Hindlimb muscle (tissue), 1 donor: ENCODE data around the gene FGG. TPM values are rescaled to one million over a fixed set of nuclear protein-coding genes. Genes with fewer than 3 reads are reported as not detected.

Experiments used
- DNase-seq: peaks from one replicate; pipeline ENCODE4 v3.0.0-alpha.2; 2013
- polyA plus RNA-seq: library from polyadenylated mRNA; unstranded; fragments of 120-200 nt; gene quantifications from one replicate; pipeline ENCODE4 v1.2.1, GENCODE V29; 2013; ENCODE audit not compliant: insufficient read length

The FGG gene
- polyA plus RNA-seq, 1 donor: not detected

DNA sequence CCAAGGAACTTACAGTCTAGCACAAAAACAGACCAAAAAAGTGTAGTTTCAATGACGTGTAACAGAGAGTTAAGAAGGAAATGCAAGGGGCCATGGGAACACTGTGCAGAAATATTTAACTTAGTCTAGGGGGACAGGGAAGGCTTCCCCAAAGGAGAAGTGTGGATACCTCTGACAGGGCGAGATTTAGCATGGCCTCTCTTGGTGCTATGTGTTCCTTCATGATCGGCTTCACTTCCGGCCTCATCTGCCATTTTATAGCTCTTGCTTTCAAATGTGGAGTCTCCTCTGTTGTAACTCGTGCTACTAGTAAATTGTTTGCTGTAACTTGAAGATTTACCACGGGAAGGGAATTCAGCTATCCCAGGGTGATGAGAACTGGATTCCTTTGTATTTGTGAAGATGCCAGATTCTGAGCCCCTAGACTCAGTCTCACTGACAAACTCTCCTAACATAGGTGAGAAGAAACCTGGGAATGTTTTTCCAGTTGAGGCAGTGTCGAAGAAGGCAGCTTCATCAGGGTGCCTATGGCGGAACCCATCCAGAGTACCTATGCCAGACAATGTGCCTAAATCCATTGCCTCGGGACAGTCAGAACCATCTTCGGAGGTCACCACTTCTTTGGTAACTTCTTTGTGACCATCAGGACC lies 27.0 kb downstream of the FGG start:
- no peak for DNase-seq

DNA sequence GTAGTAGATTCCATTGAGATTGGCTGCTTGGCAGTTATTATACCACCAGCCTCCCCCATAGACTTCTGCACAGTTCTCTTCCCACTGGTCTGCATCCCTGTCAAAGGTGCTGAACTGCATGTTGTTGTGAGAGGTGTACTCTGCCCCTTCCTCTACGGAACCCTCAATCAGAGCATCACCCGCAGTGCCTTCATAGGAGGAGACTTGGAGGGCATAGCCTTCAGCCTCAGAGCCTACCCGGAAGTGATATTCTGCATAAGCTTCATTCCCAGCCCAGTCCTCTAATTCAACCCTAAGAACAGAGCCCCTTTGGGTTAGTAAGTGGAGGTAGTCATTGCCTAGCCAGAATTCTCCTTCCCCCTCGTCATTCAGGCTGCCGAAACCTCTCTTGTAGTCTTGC lies 28.2 kb downstream of the FGG start:
- DNase-seq: no peak

DNA sequence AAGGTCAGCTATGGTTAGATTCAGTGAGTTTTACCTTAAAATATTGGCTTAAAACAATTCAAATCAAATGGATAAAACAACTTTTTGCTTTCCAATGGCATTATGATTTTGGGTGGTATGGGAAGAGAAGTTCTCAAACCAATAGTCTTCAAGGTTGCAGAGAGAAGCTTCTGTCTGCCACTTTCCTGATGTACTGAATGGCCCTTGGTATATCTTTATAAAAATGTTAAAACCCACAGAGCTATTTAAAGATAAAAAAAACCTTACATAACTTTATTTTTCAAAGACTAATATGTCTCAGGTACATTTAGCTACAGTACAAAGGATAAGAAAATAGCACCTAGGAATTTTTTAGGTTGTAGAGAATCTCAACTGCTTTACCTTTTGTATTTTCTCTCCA lies 28.8 kb downstream of the FGG start:
- no peak for DNase-seq

DNA sequence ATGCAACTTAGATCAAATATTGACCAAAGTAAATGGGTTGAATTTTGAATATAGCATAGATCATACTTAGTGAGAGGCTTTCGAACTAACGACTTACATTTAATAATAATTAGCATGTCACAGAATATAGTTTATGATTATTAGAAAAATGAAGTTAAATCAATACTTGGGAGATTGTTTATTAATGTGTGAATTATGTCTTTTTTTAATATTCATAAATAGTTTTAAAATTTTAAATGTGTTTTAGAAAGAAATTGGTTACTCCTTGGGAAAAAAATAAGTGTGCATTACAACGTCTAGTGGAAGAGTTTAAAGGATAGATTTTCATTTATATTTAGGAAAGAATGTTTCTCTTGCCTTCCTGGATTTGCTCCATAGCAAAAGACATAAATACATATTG lies 29.2 kb downstream of the FGG start:
- no peak for DNase-seq

- no peak for DNase-seq
Observed at GRCh38 chr4:154582723-154583122, 29.7 kb downstream of the FGG start.

GRCh38 chr4:154579927-154580326 lies 32.5 kb downstream of the FGG start:
- DNase-seq: no peak

GRCh38 chr4:154578919-154579318 lies 33.5 kb downstream of the FGG start:
- no peak for DNase-seq

GRCh38 chr4:154577324-154577723 lies 35.1 kb downstream of the FGG start:
- no peak for DNase-seq

- no peak for DNase-seq
Observed at GRCh38 chr4:154574311-154574710, 38.1 kb downstream of the FGG start.

- DNase-seq: no peak
Observed at GRCh38 chr4:154573190-154573870, 39.1 kb downstream of the FGG start.

DNA sequence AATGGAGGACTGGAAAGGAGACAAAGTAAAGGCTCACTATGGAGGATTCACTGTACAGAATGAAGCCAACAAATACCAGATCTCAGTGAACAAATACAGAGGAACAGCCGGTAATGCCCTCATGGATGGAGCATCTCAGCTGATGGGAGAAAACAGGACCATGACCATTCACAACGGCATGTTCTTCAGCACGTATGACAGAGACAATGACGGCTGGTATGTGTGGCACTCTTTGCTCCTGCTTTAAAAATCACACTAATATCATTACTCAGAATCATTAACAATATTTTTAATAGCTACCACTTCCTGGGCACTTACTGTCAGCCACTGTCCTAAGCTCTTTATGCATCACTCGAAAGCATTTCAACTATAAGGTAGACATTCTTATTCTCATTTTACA lies 42.9 kb downstream of the FGG start:
- DNase-seq: no peak

DNA sequence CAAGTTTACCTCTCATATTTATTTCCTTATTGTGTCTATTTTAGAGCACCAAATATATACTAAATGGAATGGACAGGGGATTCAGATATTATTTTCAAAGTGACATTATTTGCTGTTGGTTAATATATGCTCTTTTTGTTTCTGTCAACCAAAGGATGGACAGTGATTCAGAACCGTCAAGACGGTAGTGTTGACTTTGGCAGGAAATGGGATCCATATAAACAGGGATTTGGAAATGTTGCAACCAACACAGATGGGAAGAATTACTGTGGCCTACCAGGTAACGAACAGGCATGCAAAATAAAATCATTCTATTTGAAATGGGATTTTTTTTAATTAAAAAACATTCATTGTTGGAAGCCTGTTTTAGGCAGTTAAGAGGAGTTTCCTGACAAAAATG lies 43.4 kb downstream of the FGG start:
- no peak for DNase-seq

- no peak for DNase-seq
Observed at GRCh38 chr4:154566639-154567204, 45.7 kb downstream of the FGG start.

- no peak for DNase-seq
Observed at GRCh38 chr4:154565704-154566103, 46.8 kb downstream of the FGG start.

DNA sequence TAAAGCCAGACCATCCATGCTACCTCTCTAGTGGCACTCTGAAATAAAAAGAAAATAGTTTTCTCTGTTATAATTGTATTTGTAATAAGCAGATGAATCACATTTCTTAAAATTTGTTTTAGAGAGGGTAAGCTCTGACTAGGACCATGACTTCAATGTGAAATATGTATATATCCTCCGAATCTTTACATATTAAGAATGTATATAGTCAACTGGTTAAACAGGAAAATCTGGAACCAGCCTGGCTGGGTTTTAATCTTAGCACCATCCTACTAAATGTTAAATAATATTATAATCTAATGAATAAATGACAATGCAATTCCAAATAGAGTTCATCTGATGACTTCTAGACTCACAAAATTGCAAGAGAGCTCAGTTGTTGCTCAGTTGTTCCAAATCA lies 48.1 kb downstream of the FGG start:
- no peak for DNase-seq

DNA sequence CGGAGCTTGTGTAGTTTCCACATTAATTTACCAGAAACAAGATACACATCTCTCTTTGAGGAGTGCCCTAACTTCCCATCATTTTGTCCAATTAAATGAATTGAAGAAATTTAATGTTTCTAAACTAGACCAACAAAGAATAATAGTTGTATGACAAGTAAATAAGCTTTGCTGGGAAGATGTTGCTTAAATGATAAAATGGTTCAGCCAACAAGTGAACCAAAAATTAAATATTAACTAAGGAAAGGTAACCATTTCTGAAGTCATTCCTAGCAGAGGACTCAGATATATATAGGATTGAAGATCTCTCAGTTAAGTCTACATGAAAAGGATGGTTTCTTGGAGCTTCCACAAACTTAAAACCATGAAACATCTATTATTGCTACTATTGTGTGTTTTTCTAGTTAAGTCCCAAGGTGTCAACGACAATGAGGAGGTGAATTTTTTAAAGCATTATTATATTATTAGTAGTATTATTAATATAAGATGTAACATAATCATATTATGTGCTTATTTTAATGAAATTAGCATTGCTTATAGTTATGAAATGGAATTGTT lies 49.7 kb downstream of the FGG start, which contains the start of gene FGB:
Gene FGB, plus strand, starts transcription at position 315 of the 558 bp plus-strand sequence. Its CDS starts 8 bp downstream, at position 323.
- no peak for DNase-seq

DNA sequence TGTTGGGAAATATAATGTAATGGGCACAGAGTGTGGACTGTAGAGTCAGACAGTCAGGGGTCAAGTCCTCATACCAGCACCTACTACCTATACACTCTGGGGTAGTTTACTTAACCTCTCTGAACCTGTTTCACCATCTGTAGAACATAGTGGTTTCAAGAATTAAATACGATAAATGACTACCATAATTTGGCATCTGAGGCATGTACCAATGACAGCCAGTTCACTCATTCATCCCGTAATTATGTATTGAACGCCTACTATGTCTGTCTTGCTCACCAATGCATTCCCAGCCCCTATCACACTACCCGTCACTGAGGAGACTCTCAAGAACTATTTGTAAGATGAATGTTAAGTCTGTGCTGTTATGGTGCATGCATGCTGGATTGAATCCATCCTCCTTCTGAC lies 51.6 kb downstream of the FGG start:
- DNase-seq: no peak

GRCh38 chr4:154560419-154560801 lies 52.0 kb downstream of the FGG start:
- no peak for DNase-seq

GRCh38 chr4:154559494-154560418 lies 52.7 kb downstream of the FGG start:
- DNase-seq: no peak

DNA sequence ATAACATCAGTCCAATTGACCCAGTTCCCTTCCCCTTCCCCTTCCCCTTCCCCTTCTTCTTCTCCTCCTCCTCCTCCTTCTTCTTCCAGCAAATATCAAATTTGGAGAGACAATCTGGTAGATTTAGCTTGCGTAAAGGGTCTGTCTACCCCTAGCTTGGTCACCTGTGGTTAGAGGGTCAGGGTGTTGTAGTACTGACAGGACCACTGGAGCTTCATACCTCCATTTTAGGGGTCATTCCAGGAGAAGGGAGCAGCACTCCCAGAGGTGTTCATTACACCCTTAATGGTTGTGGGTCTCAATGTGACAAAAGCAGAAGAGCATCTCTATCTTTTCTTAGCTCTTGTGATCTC lies 53.3 kb downstream of the FGG start:
- DNase-seq: no peak
